Measurements from ENCODE around the gene ACACA.
A peak's percentile ranks its signal among the peaks of the same experiment; 100 is the strongest.

ACACA gene

DNA sequence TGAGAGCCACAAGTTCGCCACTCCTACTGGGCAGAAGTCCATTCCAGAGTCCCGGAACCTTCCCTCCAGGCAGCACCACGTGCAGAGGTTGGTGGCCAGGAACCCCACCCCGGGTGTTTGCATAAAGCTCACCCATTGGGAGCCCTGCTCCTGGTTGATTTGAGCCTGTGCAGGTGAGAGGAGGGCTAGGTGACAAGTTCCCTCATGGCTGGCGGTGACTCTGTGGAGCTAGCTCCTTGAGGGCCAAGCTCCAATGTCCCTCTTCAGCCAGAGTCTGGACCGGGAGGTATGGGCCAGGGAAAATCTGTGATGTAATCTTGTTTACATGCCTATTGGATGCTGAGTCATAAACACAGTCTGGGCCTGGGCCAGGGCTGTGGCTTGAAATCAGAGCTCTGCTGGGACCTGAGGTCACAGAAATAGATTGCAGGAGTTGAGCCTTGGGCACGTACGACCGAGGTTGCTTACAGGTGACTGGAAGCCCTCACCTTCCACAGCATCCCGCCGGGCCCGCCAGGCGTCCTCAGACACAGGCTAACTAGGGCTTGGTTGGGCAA, 339.0 kb downstream of the ACACA start:
- peak; percentile 87 for DNase-seq (ENCODE audit: low spot score)

GRCh38 chr17:37066322-37067255, 340.0 kb downstream of the ACACA start:
- no peak for DNase-seq (ENCODE audit: low spot score)

DNA sequence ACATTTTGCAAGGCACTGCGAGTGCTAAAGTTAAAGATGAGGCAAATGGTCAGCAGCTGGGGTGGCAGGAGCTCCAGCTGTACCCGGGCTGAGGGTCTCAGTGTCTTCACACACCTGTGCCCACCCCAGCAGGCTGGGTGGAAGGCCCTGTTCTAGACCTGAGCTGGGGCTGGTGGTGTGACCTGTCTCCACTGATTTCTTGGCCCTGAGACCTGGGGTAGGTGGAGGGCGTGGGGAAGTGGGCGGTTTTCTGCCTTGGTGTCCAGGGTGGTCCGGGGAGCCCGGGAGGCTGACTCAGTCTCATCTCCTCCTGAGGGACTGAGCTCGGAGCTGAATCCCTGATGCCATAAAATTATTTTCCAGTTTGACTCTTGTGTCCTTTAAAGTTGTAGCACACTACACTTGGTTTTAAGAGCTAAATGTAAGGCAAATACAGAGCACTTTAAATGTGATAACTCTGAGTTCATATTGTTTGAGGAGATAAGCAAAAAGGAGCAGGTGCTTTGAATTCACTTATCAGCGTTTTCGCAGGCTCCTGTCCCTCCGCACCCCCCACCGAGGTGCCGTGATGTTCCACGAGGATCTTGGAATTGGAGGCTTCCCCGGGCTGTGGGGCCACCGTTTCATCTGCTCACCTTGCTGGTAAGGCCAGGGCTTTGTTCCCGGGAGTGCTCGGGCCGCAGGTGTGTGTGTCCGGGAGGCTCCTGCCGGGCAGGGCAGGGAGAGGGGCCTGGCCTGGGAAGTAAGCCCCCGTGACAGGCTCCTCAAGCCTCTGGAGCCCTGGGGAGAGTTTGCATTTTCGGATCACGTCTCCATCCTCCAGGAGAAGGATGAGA, 340.9 kb downstream of the ACACA start:
- DNase-seq (ENCODE audit: low spot score): no peak

DNA sequence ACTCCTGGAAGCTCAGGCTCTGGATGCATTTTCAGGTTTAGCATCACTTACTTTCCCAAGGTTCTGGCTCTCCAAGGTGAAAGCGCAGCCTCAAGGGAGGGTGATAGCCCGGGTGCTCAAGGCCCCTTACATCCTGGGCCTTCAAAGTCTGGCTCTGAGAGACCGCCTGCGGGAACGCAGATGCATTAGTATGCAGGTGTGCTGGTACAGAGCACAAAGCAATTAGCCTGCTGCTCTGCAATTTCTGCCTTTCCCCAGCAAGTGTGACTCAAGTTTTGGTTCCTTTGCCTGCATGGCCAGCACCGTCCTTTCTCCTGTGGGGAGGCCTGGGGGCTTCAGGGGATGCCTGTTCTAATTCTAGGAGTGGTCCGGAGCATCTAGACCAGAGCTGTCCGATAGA, 341.7 kb downstream of the ACACA start:
- DNase-seq (ENCODE audit: low spot score): no peak

GRCh38 chr17:37064206-37064605, 342.4 kb downstream of the ACACA start:
- no peak for DNase-seq (ENCODE audit: low spot score)

GRCh38 chr17:37062021-37062420, 344.6 kb downstream of the ACACA start:
- no peak for DNase-seq (ENCODE audit: low spot score)

DNA sequence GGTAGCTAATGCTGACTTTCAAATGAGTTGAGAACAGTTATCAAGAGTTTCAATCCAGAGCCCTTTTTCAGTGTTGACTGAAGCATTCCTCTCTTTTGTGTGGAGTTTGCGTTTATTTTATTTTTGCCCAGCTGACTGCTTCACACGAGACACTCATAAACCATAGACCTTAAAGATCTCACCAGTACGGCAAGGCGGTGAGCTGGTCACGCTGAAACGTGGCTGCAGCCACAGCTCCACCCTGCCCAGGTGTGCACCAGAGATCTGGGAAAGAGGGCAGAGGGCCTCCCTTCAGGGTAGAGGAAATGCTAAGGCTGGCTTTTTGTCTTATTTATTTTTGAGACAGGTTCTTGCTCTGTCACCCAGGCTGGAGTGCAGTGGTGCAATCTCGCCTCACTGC, 345.7 kb downstream of the ACACA start:
- no peak for DNase-seq (ENCODE audit: low spot score)

GRCh38 chr17:37060094-37060493, 346.5 kb downstream of the ACACA start:
- no peak for DNase-seq (ENCODE audit: low spot score)

DNA sequence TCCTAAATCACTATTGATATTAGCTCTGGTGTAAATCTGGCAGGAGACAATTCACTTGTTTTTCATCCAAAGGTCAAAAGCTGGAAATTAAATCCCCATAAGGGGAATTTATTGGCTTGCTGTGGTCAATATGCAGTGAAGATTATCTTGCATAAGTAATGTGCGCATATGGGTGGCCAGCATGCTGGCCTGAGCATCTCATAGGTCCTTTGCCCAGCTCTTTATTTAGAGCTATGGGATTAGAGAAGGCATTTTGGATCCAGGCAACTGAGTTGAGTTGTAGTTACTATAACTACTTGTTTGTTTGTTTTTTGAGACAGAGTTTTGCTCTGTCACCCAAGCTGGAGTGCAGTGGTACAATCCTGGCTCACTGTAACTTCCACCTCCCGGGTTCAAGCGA, 347.1 kb downstream of the ACACA start:
- DNase-seq (ENCODE audit: low spot score): no peak

- no peak for DNase-seq (ENCODE audit: low spot score)
Observed at GRCh38 chr17:37056622-37057021, 350.0 kb downstream of the ACACA start.

- no peak for DNase-seq (ENCODE audit: low spot score)
Observed at GRCh38 chr17:37054894-37055293, 351.7 kb downstream of the ACACA start.

DNA sequence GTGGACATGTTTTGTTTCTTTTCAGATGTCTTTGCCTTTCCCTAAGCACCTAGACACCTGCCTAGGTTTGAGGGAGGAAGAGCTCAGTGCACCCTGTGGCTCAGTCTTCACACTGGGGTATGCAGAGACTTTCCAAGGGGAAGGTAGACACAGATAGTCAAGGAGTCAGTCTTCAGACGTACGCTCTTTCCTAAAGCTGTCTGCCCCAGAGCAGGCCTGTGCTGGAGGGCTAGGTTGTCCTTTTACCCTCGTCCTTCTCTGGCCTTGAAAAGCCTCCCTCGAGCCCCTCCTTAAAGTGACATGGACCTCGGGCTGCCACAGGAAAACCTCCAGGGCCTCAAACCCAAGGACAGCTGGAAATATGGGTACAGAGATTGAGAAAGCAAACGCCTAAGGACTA, 354.2 kb downstream of the ACACA start:
- DNase-seq (ENCODE audit: low spot score): no peak

GRCh38 chr17:37051833-37052232, 354.8 kb downstream of the ACACA start:
- no peak for DNase-seq (ENCODE audit: low spot score)

- no peak for DNase-seq (ENCODE audit: low spot score)
Observed at GRCh38 chr17:37051381-37051780, 355.3 kb downstream of the ACACA start.

- peak; percentile 39 for DNase-seq (ENCODE audit: low spot score)
Observed at GRCh38 chr17:37050920-37051319, 355.7 kb downstream of the ACACA start.

DNA sequence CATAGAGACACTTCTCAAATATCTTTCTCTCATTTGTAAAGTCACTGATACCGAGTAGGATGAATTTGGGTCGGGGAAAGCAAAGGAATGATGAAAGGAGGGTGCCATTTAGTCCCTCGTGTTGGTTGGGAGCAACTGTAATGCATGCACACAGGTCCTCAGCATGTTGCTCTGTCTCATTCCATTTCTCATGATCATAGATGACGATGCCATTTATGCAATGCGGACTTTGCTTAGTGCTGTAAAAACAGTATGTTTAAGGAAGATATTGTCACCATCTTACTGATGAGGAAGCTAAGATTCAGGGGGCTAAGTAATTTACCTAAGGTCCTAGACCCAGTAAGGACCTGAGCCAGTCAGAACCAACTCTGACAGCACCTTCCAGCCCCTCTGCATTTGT, 357.8 kb downstream of the ACACA start:
- DNase-seq (ENCODE audit: low spot score): no peak

DNA sequence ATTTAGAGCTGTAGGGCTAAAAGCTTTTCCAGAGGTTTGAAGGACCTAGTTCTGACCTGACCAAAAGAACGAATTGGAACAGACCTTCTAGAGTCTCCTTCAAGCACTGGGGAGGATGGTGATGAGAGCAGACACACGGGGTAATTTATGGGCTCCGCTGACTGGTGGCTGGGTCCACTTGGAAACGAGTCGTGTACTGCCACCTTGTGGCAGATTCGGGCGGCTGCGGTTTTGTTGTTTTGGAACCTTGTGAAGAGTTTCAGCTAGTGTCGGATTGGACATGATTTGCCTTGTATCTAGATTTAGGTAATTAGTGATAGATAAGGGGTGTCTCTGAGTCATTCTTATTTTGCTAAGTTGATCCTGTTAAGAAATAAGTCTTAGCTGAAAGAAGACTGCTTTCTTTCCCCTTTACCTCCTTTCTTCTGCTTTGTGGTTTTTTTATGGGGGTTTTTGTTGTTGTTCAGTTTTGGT, 359.0 kb downstream of the ACACA start:
- DNase-seq (ENCODE audit: low spot score): peak; percentile 80

- DNase-seq (ENCODE audit: low spot score): no peak
Observed at GRCh38 chr17:37045351-37045922, 361.2 kb downstream of the ACACA start.

GRCh38 chr17:37043201-37043600, 363.4 kb downstream of the ACACA start:
- DNase-seq (ENCODE audit: low spot score): peak; percentile 26

DNA sequence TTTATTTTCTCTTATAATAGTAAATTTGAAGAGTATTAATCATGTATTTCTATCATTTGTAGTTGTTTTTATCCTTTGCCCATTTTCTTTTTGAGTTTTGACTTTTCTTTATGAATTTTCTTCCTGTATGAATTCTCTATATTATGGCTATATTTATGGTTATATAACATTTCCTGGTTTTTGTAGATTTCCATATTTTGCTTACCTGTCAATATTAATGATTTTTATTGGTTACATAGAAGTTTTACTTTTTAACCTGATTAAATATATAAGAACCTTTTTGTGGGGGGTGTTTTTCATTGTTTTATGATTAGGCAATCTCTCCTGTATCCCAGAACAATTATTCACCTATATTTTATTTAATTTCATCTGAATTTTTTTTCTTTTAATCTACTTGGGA, 364.7 kb downstream of the ACACA start:
- no peak for DNase-seq (ENCODE audit: low spot score)

GRCh38 chr17:37039269-37039668, 367.4 kb downstream of the ACACA start:
- no peak for DNase-seq (ENCODE audit: low spot score)

- DNase-seq (ENCODE audit: low spot score): no peak
Observed at GRCh38 chr17:37037590-37038155, 369.0 kb downstream of the ACACA start.

All from kidney tubule cell (primary cell).